Right kidney (tissue), 1 donor: ENCODE results near the gene PGM2L1.
"Not testable (repeated sequence)": the region's sequence is repeated elsewhere in the genome, so short reads cannot be mapped to it uniquely, and the experiment has no call there.

Experiments used
- DNase-seq: peaks from one replicate; pipeline ENCODE4 v3.0.0-alpha.2; 2016

The PGM2L1 gene

GRCh38 chr11:74339619-74340018 is 58.6 kb downstream of the PGM2L1 start:
- no peak for DNase-seq

DNA sequence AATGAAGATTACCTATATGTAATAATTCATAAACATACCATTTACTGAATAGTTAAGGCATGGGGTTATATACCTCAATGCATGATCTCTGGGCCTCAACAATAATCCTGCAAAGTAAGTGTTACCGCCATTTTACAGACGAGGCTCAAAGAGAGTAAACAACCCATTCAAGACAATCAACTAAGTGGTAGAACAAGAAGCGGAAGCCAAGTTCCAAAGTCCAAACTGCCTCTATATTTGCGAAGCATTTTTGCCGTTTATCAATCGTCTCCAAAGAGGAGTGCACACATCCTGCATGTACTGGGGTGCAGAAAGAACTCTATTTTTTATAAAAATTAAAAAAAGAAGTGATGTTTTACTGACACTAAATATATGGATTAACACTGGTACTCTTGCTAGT is 59.3 kb downstream of the PGM2L1 start:
- DNase-seq: no peak

- DNase-seq: no peak
Observed at GRCh38 chr11:74333193-74333592, 65.0 kb downstream of the PGM2L1 start.

DNA sequence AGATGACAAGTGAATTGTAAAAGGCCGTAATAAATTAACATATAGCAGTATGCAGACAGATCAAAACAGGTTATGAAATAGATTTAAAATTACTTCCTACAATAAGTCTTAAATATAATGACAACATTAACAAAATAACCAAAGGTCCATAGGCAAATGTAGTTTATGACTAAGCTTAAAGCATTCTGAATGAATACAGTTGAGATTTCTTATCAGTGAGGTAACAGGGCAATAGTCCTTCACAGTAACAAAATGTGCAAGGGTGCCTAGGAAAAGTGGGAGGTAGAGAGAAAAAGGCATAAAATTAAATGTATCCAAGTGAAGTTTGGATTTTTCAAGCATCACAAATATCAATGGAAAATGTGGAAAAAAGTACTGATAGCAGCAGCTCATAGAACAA is 65.9 kb downstream of the PGM2L1 start:
- DNase-seq: no peak

DNA sequence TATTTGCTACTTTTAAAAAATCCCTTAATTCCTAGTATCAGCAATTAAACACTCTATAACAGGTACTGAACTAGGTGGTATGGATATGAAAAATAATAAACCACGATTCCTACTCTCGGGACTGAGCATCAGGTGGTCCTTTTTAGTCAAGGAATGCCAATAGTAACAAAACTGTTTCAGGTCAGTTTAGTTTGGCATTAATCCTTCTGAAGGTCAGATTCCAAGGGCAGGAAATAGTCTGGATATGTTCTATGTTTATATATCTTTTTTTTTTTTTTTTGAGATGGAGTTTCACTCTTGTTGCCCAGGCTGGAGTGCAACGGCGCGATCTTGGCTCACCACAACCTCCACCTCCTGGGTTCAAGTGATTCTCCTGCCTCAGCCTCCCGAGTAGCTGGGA is 67.2 kb downstream of the PGM2L1 start:
- DNase-seq: not testable (repeated sequence)

DNA sequence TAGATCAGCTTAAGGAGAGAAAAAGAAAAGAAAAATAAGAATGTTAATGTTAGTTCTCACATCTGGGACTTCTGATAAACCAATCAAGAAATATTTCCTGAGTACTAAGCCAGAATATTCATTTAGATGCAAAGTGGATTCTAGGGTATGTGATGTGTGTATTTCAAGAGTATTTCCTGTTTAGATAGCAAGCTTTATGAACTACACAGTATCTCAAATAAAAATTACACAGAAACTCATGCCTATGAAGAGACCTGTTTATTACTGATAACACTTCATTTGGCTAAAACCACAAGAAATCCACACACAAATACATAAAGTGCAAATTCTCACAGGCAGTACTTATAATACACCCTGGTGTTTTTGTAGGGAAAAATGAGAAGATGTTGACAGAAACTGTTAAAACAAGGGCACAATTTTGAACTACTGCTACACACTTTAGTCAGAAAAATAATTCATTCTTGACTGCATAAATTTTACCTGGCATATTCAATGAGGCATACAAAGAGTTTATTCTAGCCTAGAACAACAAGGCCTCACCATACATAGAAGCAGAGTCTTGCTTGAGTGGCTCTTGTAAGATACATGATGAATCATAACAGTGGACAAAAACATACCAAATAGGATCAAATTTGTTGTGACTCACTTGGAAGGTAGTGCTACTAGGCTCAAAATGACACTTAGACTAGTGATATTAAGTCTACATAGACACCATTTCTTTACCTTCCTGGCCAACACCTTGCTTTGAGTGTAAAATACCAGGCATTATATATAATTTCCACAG is 68.0 kb downstream of the PGM2L1 start:
- DNase-seq: no peak

DNA sequence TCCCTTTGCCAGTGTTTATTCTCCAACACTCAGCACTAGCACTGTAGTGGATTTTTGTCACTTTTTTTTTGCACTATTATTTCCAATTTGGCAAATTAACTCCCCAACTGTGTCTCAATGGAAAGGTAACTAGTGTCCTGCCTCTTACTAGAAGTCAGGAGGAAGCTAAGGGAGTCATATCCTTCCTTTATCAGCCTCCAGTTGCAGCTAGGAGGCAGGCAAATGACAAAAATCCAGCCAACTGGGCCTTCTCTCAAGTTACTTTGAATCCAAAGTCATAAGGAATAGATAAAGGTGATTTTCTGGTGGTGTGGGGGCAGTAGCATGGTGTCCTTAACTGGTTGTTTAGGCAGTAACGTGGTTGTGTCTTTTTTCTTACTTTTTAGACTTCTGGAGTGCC is 71.2 kb downstream of the PGM2L1 start:
- DNase-seq: no peak

GRCh38 chr11:74326665-74327064 is 71.6 kb downstream of the PGM2L1 start:
- DNase-seq: no peak

- no peak for DNase-seq
Observed at GRCh38 chr11:74325649-74326645, 72.3 kb downstream of the PGM2L1 start.

DNA sequence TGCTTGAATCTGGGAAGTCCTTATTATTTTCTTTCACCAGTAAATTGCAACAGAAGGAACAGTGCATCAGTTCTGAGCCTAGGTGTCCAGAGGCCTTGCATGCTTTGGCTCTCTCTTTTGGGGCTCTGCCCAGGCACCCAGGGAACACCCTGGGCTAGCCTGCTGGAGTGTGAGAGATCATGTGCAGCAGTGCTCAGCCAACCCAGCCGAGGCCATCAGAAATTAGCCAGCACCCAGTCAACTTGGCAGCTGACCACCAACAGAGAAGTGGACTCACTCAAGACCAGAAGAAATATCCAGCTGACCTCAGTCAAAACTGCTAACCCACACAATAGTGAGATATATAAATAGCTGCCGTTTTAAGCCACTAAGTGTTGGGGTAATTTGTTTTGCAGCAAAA is 75.6 kb downstream of the PGM2L1 start:
- DNase-seq: no peak

- DNase-seq: no peak
Observed at GRCh38 chr11:74321487-74322188, 76.6 kb downstream of the PGM2L1 start.

GRCh38 chr11:74320538-74320937 is 77.7 kb downstream of the PGM2L1 start:
- no peak for DNase-seq

DNA sequence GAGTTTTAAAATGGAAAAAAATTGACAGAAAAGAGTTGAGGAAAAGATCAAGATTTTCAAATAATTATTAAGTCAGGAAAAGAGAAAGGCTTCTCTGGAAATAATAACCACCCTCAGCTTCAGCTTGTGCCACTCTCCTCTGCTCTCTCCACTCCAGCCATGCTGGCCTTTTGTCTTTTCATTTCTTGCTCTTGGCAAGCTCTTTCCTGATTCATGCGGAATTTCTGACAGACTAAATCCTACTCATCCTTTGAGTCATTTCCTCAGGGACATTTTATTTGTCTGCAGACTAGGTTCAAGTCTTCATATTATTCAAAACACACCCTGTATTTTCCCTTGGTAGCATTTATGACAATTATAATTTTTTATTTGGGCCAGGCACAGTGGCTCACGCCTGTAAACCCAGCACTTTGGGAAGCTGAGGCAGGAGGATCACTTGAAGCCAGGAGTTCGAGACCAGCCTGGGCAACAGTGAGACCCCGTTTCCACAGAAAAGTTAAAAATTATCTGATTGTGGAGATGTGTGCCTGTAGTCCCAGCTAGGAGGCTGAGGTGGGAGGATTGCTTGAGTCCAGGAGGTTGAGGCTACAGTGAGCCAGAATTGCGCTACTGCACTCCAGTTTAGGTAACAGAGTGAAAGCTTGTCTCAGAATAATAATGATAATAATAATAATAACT is 79.0 kb downstream of the PGM2L1 start:
- DNase-seq: no peak

- no peak for DNase-seq
Observed at GRCh38 chr11:74318241-74318932, 79.8 kb downstream of the PGM2L1 start.

DNA sequence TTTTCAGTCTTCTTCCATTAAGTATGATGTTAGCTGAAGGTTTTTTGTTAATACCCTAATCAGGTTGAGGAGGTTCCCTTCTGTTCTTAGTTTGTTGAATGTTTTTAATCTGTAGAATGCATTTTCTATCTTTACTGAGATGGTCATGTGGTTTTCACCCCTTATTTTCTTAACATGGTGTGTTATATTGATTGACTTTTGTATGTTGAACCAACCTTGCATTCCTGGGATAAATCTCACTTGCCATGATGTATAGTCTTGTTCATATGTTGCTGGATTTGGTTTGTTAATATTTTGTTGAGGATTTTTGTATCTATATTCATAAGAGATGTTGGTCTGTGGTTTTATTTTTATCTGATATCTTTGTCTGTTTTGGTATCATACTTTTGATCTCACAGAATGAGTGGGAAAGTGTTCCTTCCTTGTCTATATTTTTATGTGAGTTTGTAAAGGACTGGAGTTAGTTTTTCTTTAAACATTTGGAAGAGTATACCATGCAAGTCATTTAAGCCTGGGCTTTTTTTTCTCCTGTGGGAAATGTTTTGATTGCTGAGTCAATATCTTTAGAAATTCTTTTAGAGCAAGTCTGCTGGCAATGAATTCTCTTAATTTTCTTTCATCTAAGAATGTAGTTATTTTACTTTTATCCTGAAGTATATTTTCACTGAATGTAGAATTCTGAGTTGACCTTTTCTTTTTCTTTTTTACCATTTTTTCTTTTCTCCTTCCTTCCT is 81.3 kb downstream of the PGM2L1 start:
- no peak for DNase-seq

- DNase-seq: no peak
Observed at GRCh38 chr11:74312326-74312725, 85.9 kb downstream of the PGM2L1 start.

DNA sequence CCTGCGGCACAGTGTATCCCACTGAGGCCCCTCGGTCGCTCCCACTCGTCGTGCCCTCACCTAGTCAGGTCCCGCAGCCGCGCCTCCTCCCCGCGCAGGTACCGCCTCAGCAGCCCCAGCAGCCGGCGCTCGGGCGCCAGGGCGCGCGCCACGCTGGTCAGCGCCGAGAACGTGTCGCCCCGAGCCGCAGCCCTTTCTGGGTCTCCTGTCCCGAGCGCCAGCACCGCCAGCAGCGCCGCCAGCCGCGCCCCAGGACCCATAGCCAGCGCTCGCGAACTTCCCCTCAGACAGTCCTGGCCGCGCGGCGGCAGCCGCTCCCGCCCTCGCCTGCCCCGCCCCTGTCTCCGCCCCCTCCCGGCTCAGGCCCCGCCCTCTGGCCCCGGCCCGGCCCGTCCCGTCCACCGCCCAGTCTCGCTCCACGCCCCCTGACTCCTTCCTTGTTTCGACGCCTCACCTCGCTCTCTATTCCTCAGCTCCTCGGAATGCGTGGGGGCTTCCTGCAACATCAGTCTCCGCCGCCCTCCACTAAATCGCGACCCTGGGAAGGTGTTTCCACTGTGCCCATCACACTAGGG is 86.8 kb downstream of the PGM2L1 start, which contains the start of gene P4HA3:
P4HA3 (minus strand) TSS at position 289 of the 575 bp plus-strand sequence; CDS start at position 260, 29 bp downstream.
- peak; percentile 54 for DNase-seq

- no peak for DNase-seq
Observed at GRCh38 chr11:74310857-74311256, 87.4 kb downstream of the PGM2L1 start.

DNA sequence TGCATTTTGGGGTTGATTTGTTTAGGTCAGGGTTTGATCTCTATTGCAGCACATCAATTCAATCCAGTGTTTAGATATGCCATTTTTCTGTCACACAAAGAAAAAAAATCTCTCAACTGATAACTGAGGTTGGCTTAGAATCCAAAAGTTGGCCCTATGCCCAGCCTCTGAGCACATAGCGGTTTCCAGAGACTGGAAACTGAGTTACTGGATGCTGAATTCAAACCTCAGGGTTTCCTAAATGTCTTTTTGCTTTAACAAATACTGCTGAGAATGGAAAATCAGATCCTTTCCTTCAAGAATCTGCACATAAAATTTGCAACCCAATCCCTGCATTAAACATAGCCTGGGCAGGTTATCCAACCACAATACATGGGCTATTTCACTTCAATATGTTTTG is 90.8 kb downstream of the PGM2L1 start:
- DNase-seq: no peak
